ENCODE measurements around the gene SDK1.

SDK1 gene

GRCh38 chr7:4113271-4113670, 812.2 kb downstream of the SDK1 start:
- Histone ChIP-seq H3K36me3 (ENCODE audit: insufficient read depth, low read length) (peaks cover 12% of the 10 kb centered on the region), H3K9me3 (ENCODE audit: low read length) (no peaks in the 10 kb centered on the region), H3K4me1 (ENCODE audit: insufficient read depth, low read length) (no peaks in the 10 kb centered on the region)

GRCh38 chr7:4113976-4114375, 812.9 kb downstream of the SDK1 start:
- H3K36me3 ChIP-seq (ENCODE audit: insufficient read depth, low read length): peaks cover 12% of the 10 kb centered on the region
- no peaks in the 10 kb centered on the region for H3K27me3 ChIP-seq (ENCODE audit: control insufficient read depth in 1 of 2, insufficient read depth in 2 of 2, low read length in 2 of 2)
- H3K27ac ChIP-seq (ENCODE audit: low read depth, low read length): no peak overlapping the region
- H3K4me1 ChIP-seq (ENCODE audit: insufficient read depth, low read length): no peaks in the 10 kb centered on the region
- H3K4me3 ChIP-seq (ENCODE audit: low read depth in 1 of 2, low read length in 2 of 2): no peak overlapping the region
- H3K9me3 ChIP-seq (ENCODE audit: low read length): no peaks in the 10 kb centered on the region
- H3K9ac ChIP-seq (ENCODE audit: low read length): no peak overlapping the region

More at GRCh38 chr7:4113271-4113670, 812.2 kb downstream of the SDK1 start:
- Histone ChIP-seq H3K27me3 (ENCODE audit: control insufficient read depth in 1 of 2, insufficient read depth in 2 of 2, low read length in 2 of 2) (no peaks in the 10 kb centered on the region), H3K4me3 (ENCODE audit: low read depth in 1 of 2, low read length in 2 of 2) (no peak overlapping the region), H3K27ac (ENCODE audit: low read depth, low read length) (no peak overlapping the region), H3K9ac (ENCODE audit: low read length) (no peak overlapping the region)

- Histone ChIP-seq H3K4me1 (ENCODE audit: insufficient read depth, low read length) (no peaks in the 10 kb centered on the region), H3K9ac (ENCODE audit: low read length) (no peak overlapping the region), H3K27ac (ENCODE audit: low read depth, low read length) (no peak overlapping the region), H3K36me3 (ENCODE audit: insufficient read depth, low read length) (peaks cover 12% of the 10 kb centered on the region), H3K9me3 (ENCODE audit: low read length) (no peaks in the 10 kb centered on the region), H3K27me3 (ENCODE audit: control insufficient read depth in 1 of 2, insufficient read depth in 2 of 2, low read length in 2 of 2) (no peaks in the 10 kb centered on the region), H3K4me3 (ENCODE audit: low read depth in 1 of 2, low read length in 2 of 2) (no peak overlapping the region)
These were observed 814.4 kb downstream of the SDK1 start for GRCh38 chr7:4115442-4115841.

GRCh38 chr7:4115941-4116610, 815.0 kb downstream of the SDK1 start:
- H3K9me3 ChIP-seq (ENCODE audit: low read length): no peaks in the 10 kb centered on the region
- peaks cover 12% of the 10 kb centered on the region for H3K36me3 ChIP-seq (ENCODE audit: insufficient read depth, low read length)
- H3K4me1 ChIP-seq (ENCODE audit: insufficient read depth, low read length): no peaks in the 10 kb centered on the region
- H3K27ac ChIP-seq (ENCODE audit: low read depth, low read length): no peak overlapping the region
- no peaks in the 10 kb centered on the region for H3K27me3 ChIP-seq (ENCODE audit: control insufficient read depth in 1 of 2, insufficient read depth in 2 of 2, low read length in 2 of 2)
- no peak overlapping the region for H3K9ac ChIP-seq (ENCODE audit: low read length)
- no peak overlapping the region for H3K4me3 ChIP-seq (ENCODE audit: low read depth in 1 of 2, low read length in 2 of 2)

GRCh38 chr7:4119848-4120247, 818.8 kb downstream of the SDK1 start:
- Histone ChIP-seq H3K27ac (ENCODE audit: low read depth, low read length) (no peak overlapping the region), H3K4me1 (ENCODE audit: insufficient read depth, low read length) (no peaks in the 10 kb centered on the region), H3K36me3 (ENCODE audit: insufficient read depth, low read length) (peaks cover 5% of the 10 kb centered on the region), H3K4me3 (ENCODE audit: low read depth in 1 of 2, low read length in 2 of 2) (no peak overlapping the region), H3K27me3 (ENCODE audit: control insufficient read depth in 1 of 2, insufficient read depth in 2 of 2, low read length in 2 of 2) (no peaks in the 10 kb centered on the region), H3K9me3 (ENCODE audit: low read length) (no peaks in the 10 kb centered on the region), H3K9ac (ENCODE audit: low read length) (no peak overlapping the region)

GRCh38 chr7:4123346-4123745, 822.3 kb downstream of the SDK1 start:
- no peak overlapping the region for H3K4me3 ChIP-seq (ENCODE audit: low read depth in 1 of 2, low read length in 2 of 2)

GRCh38 chr7:4123823-4124222, 822.8 kb downstream of the SDK1 start:
- Histone ChIP-seq H3K4me1 (ENCODE audit: insufficient read depth, low read length) (no peaks in the 10 kb centered on the region), H3K9me3 (ENCODE audit: low read length) (no peaks in the 10 kb centered on the region), H3K4me3 (ENCODE audit: low read depth in 1 of 2, low read length in 2 of 2) (no peak overlapping the region), H3K27me3 (ENCODE audit: control insufficient read depth in 1 of 2, insufficient read depth in 2 of 2, low read length in 2 of 2) (no peaks in the 10 kb centered on the region), H3K9ac (ENCODE audit: low read length) (no peak overlapping the region), H3K36me3 (ENCODE audit: insufficient read depth, low read length) (no peaks in the 10 kb centered on the region), H3K27ac (ENCODE audit: low read depth, low read length) (no peak overlapping the region)

More at GRCh38 chr7:4123346-4123745, 822.3 kb downstream of the SDK1 start:
- Histone ChIP-seq H3K36me3 (ENCODE audit: insufficient read depth, low read length) (no peaks in the 10 kb centered on the region), H3K9me3 (ENCODE audit: low read length) (no peaks in the 10 kb centered on the region), H3K27ac (ENCODE audit: low read depth, low read length) (no peak overlapping the region), H3K27me3 (ENCODE audit: control insufficient read depth in 1 of 2, insufficient read depth in 2 of 2, low read length in 2 of 2) (no peaks in the 10 kb centered on the region), H3K9ac (ENCODE audit: low read length) (no peak overlapping the region), H3K4me1 (ENCODE audit: insufficient read depth, low read length) (no peaks in the 10 kb centered on the region)

GRCh38 chr7:4124556-4125477, 823.8 kb downstream of the SDK1 start:
- Histone ChIP-seq H3K4me3 (ENCODE audit: low read depth in 1 of 2, low read length in 2 of 2) (no peak overlapping the region), H3K27me3 (ENCODE audit: control insufficient read depth in 1 of 2, insufficient read depth in 2 of 2, low read length in 2 of 2) (no peaks in the 10 kb centered on the region), H3K9me3 (ENCODE audit: low read length) (no peaks in the 10 kb centered on the region), H3K27ac (ENCODE audit: low read depth, low read length) (no peak overlapping the region), H3K9ac (ENCODE audit: low read length) (no peak overlapping the region), H3K36me3 (ENCODE audit: insufficient read depth, low read length) (no peaks in the 10 kb centered on the region), H3K4me1 (ENCODE audit: insufficient read depth, low read length) (no peaks in the 10 kb centered on the region)

GRCh38 chr7:4127909-4128560, 827.0 kb downstream of the SDK1 start:
- Histone ChIP-seq H3K4me1 (ENCODE audit: insufficient read depth, low read length) (no peaks in the 10 kb centered on the region), H3K36me3 (ENCODE audit: insufficient read depth, low read length) (no peaks in the 10 kb centered on the region), H3K9me3 (ENCODE audit: low read length) (no peaks in the 10 kb centered on the region), H3K9ac (ENCODE audit: low read length) (no peak overlapping the region), H3K27me3 (ENCODE audit: control insufficient read depth in 1 of 2, insufficient read depth in 2 of 2, low read length in 2 of 2) (no peaks in the 10 kb centered on the region), H3K27ac (ENCODE audit: low read depth, low read length) (no peak overlapping the region), H3K4me3 (ENCODE audit: low read depth in 1 of 2, low read length in 2 of 2) (no peak overlapping the region)

- no peaks in the 10 kb centered on the region for H3K4me1 ChIP-seq (ENCODE audit: insufficient read depth, low read length)
- no peak overlapping the region for H3K9ac ChIP-seq (ENCODE audit: low read length)
- H3K9me3 ChIP-seq (ENCODE audit: low read length): no peaks in the 10 kb centered on the region
- H3K4me3 ChIP-seq (ENCODE audit: low read depth in 1 of 2, low read length in 2 of 2): no peak overlapping the region
- H3K36me3 ChIP-seq (ENCODE audit: insufficient read depth, low read length): no peaks in the 10 kb centered on the region
- H3K27me3 ChIP-seq (ENCODE audit: control insufficient read depth in 1 of 2, insufficient read depth in 2 of 2, low read length in 2 of 2): no peaks in the 10 kb centered on the region
- H3K27ac ChIP-seq (ENCODE audit: low read depth, low read length): no peak overlapping the region
These were observed 828.5 kb downstream of the SDK1 start for GRCh38 chr7:4129481-4130122.

- no peaks in the 10 kb centered on the region for H3K4me1 ChIP-seq (ENCODE audit: insufficient read depth, low read length)
- H3K27me3 ChIP-seq (ENCODE audit: control insufficient read depth in 1 of 2, insufficient read depth in 2 of 2, low read length in 2 of 2): no peaks in the 10 kb centered on the region
- H3K9ac ChIP-seq (ENCODE audit: low read length): no peak overlapping the region
- no peak overlapping the region for H3K27ac ChIP-seq (ENCODE audit: low read depth, low read length)
- no peaks in the 10 kb centered on the region for H3K36me3 ChIP-seq (ENCODE audit: insufficient read depth, low read length)
- no peak overlapping the region for H3K4me3 ChIP-seq (ENCODE audit: low read depth in 1 of 2, low read length in 2 of 2)
- no peaks in the 10 kb centered on the region for H3K9me3 ChIP-seq (ENCODE audit: low read length)
These were observed 830.0 kb downstream of the SDK1 start for GRCh38 chr7:4131063-4131462.

All from muscle layer of colon (tissue), 2 donors.